NCI-H2227 treated with DMSO at 0.1 percent for 48 hours (cell line): ENCODE results near the gene TTC4.

Source experiments
- DNase-seq: peaks from one replicate; lab custom pipeline; 2025; lab: John Stamatoyannopoulos, UW

The TTC4 gene

DNA sequence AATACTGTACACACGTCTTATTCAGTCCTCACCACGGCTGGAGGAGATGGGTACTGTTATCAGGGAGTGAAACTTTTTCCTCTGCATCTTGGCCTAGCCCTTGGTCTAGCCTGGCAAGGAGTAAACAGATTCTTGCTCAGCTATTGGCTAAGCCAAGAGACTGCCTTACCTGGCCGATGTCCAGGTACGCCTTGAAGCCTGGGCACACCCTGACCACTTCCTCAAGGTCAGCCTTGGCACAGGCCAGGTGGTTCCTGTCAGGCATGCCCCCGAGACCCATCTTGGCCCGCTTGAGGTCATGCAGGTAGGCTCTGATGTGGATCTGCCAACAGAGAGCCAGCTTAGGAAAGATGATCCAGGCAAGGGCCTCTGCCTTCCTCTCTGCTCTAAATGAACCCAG lies 66.5 kb downstream of the TTC4 start:
- DNase-seq: no peak

DNA sequence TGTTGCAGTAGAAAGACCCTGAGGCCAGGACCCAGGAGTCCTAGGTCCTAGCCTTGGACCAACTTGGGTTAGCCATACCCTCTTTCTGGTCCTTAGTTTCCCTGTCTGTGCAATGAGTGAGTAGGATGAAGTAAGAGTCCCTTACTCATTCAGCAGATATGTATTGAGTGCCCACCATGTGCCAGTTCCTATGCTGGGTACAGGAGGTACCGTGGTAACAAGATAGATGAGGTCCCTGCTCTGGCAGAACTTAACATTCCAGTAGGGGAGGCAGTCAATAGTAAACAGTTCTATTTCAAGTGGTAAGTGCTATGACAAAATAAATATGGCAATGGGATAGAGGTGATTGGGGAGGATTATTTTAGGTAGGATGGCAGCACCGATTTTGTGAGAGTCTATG lies 66.9 kb downstream of the TTC4 start:
- no peak for DNase-seq

- no peak for DNase-seq
These were observed 68.4 kb downstream of the TTC4 start for GRCh38 chr1:54784066-54784465.

- DNase-seq: no peak
These were observed 71.1 kb downstream of the TTC4 start for GRCh38 chr1:54786778-54787177.

- no peak for DNase-seq
These were observed 71.9 kb downstream of the TTC4 start for GRCh38 chr1:54787604-54788003.

- no peak for DNase-seq
These were observed 72.8 kb downstream of the TTC4 start for GRCh38 chr1:54788459-54788858.

DNA sequence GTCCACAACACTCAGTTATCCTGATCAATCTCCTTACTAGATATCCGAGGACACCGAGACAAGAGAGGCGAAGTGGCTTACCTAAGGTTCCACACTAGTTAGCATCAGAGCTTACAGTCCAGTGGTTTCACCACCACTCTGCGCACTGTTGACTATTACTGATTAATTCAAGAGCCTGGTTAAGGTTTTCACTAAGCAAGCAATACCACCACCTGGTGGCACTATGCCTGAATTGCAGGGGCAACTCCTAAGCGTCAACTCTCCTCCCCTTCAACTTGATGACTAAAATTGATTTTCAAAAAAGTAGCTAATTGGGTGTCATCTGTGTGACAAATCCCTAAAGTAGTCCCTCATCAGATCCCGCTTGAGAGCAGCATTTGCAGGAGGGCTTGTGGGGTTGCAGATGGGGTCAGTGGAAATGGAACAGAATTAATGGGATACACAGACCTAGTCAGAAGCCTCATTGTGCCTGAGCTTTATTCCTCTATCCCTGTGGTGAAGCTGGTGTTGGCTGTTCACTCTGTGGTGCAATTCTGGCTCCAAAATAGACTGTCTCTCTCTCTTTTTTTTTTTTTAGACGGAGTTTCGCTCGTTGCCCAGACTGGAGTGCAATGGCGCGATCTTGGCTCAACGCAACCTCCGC lies 76.3 kb downstream of the TTC4 start:
- DNase-seq: no peak
